Stimulated activated CD4-positive, alpha-beta T cell treated with anti-CD3 and anti-CD28 coated beads, Interleukin-1b, Interleukin-23, amount 100 ng/mL, for 24 hours (primary cell): ENCODE measurements around the gene SYNGR3.
"Not testable (repeated sequence)": the region's sequence is repeated elsewhere in the genome, so short reads cannot be mapped to it uniquely, and the experiment has no call there.

Experiments used
- DNase-seq, 4 experiments: peaks; one replicate each; pipeline ENCODE4 v3.0.0-alpha.2; 2020; ENCODE audit warnings: low read depth in 4 of 4, low spot score in 1 of 4

The SYNGR3 gene

GRCh38 chr16:2007081-2007836 is 17.5 kb downstream of the SYNGR3 start:
- no peak for DNase-seq

- DNase-seq, result no peak
Measured at GRCh38 chr16:2008009-2008526, 18.3 kb downstream of the SYNGR3 start.

- DNase-seq, result no peak
Measured at GRCh38 chr16:2008631-2009163, 18.9 kb downstream of the SYNGR3 start.

- no peak for DNase-seq
Measured at GRCh38 chr16:2009164-2009711, 19.5 kb downstream of the SYNGR3 start.

GRCh38 chr16:2009791-2010510 is 20.2 kb downstream of the SYNGR3 start, which contains the start of gene ZNF598:
Gene ZNF598, minus strand, starts transcription at chr16:2009821.
- peak in 3 of 4 experiments; percentile 68 to 75 (median 68) for DNase-seq

- not testable (repeated sequence) for DNase-seq
Measured at GRCh38 chr16:2011726-2012125, 22.0 kb downstream of the SYNGR3 start.

GRCh38 chr16:2013527-2013926 is 23.8 kb downstream of the SYNGR3 start:
- no peak for DNase-seq

GRCh38 chr16:2015117-2015946 is 25.6 kb downstream of the SYNGR3 start:
- no peak for DNase-seq

GRCh38 chr16:2015947-2016208 is 26.1 kb downstream of the SYNGR3 start:
- DNase-seq, result no peak

- DNase-seq, result no peak
Measured at GRCh38 chr16:2016407-2016922, 26.7 kb downstream of the SYNGR3 start.

- DNase-seq, result no peak
Measured at GRCh38 chr16:2019518-2019920, 29.7 kb downstream of the SYNGR3 start, which contains the start of gene NPW. Gene NPW, plus strand, starts transcription at chr16:2019785.

GRCh38 chr16:2019921-2020831 is 30.4 kb downstream of the SYNGR3 start:
- DNase-seq, result no peak

- DNase-seq, result no peak
Measured at GRCh38 chr16:2022723-2023091, 32.9 kb downstream of the SYNGR3 start.

GRCh38 chr16:2023092-2024031 is 33.6 kb downstream of the SYNGR3 start:
- DNase-seq, result peak; percentile 88 to 99 (median 92)

- no peak for DNase-seq
Measured at GRCh38 chr16:2024032-2024420, 34.3 kb downstream of the SYNGR3 start.

GRCh38 chr16:2025251-2025650 is 35.5 kb downstream of the SYNGR3 start:
- no peak for DNase-seq

- no peak for DNase-seq
Measured at GRCh38 chr16:2025878-2026460, 36.2 kb downstream of the SYNGR3 start.

GRCh38 chr16:2026461-2027023 is 36.8 kb downstream of the SYNGR3 start, which contains the start of gene NHERF2:
Gene NHERF2, plus strand, starts transcription at chr16:2026902. Its CDS starts 104 bp downstream, at chr16:2027006.
- no peak for DNase-seq
